ENCODE measurements around the gene DNM1L.

GRCh38 chr12:32680787-32681186 is 1.7 kb downstream of the DNM1L start:
- TF ChIP-seq CTCF (IDR thresholded peaks at IDR 0.05) = no peak
- TF ChIP-seq POLR2A (IDR thresholded peaks at IDR 0.05; ENCODE audit: low read depth) = no peak
- TF ChIP-seq POLR2AphosphoS5 (IDR thresholded peaks at IDR 0.05) = no peak

All from esophagus muscularis mucosa (tissue), 3 donors.